PC-9 (cell line): Measurements from ENCODE around the gene BCL2. TPM values are rescaled to one million over a fixed set of nuclear protein-coding genes. Genes with fewer than 3 reads are reported as not detected.

Source experiments
- BruUV-seq: library from RNA; stranded (reverse); fragments of 400-500 nt; replicated peaks from 2 replicates; lab custom pipeline; 2021; lab: Mats Ljungman, UMichigan
- CTCF ChIA-PET: fragments of 300-600 bp; sonication (Branson Sonifier 250); formaldehyde crosslinking; loops from one replicate; lab custom pipeline; 2022; ENCODE audit warnings: antibody characterized with exemption; lab: Charles Lee
- POLR2A ChIA-PET: fragments of 300-600 bp; sonication (Branson Sonifier 250); formaldehyde crosslinking; loops from one replicate; lab custom pipeline; 2022; ENCODE audit warnings: antibody characterized with exemption; ENCODE audit not compliant: unreplicated experiment; lab: Charles Lee
- DNase-seq, 2 experiments: peaks; one replicate each; pipeline versions ENCODE4 v3.0.0 to v3.0.0-alpha.2; 2015 to 2022; ENCODE audit warnings: mixed read lengths in 1 of 2
- H2AFZ ChIP-seq: fragments of 200-600 bp; sonication (generic); 2 replicates; pipeline ENCODE4 v1.8.1; 2017; ENCODE audit warnings: antibody characterized with exemption
- H3F3A ChIP-seq: fragments of 200-600 bp; sonication (generic); 2 replicates; pipeline ENCODE4 v1.8.1; 2017; ENCODE audit warnings: antibody characterized with exemption, mild to moderate bottlenecking, low read depth; ENCODE audit not compliant: insufficient read depth
- H3K27ac ChIP-seq: fragments of 200-600 bp; sonication (generic); 2 replicates; pipeline ENCODE4 v1.6.1; 2016; ENCODE audit warnings: mixed run types
- H3K27me3 ChIP-seq: fragments of 200-600 bp; sonication (generic); 2 replicates; pipeline ENCODE4 v1.6.1; 2016; ENCODE audit warnings: low read depth, mixed run types; ENCODE audit not compliant: insufficient read depth
- H3K36me3 ChIP-seq: fragments of 200-600 bp; sonication (generic); 2 replicates; pipeline ENCODE4 v1.6.1; 2016; ENCODE audit warnings: low read depth, mixed run types
- H3K4me1 ChIP-seq: fragments of 200-600 bp; sonication (generic); replicated peaks from 2 replicates; pipeline ENCODE4 v1.6.1; 2016; ENCODE audit warnings: mixed run types; ENCODE audit not compliant: insufficient read depth
- H3K4me2 ChIP-seq: fragments of 200-600 bp; sonication (generic); 2 replicates; pipeline ENCODE4 v1.6.1; 2017; ENCODE audit warnings: mixed run types
- H3K4me3 ChIP-seq: fragments of 200-600 bp; sonication (generic); 2 replicates; pipeline ENCODE4 v1.6.1; 2016; ENCODE audit warnings: mixed run types
- H3K79me2 ChIP-seq: fragments of 200-600 bp; sonication (generic); 2 replicates; pipeline ENCODE4 v1.6.1; 2017; ENCODE audit warnings: low read depth, mixed run types
- H3K9me2 ChIP-seq: fragments of 200-600 bp; sonication (generic); 2 replicates; pipeline ENCODE4 v1.8.1; 2017; ENCODE audit warnings: mild to moderate bottlenecking; ENCODE audit not compliant: insufficient read depth
- H3K9me3 ChIP-seq: fragments of 200-600 bp; sonication (generic); 2 replicates; pipeline ENCODE4 v1.8.1; 2016; ENCODE audit warnings: low read depth; ENCODE audit not compliant: insufficient read depth
- H4K20me1 ChIP-seq: fragments of 200-600 bp; sonication (generic); 2 replicates; pipeline ENCODE4 v1.8.1; 2017; ENCODE audit not compliant: insufficient read depth
- EZH2 ChIP-seq: fragments of 200-600 bp; sonication (generic); IDR thresholded peaks from 2 replicates; pipeline ENCODE4 v1.8.0; 2017; ENCODE audit warnings: antibody characterized with exemption, low read depth
- intact Hi-C: fragments of 100-400 bp; cut with micrococcal nuclease; formaldehyde crosslinking; loops from one replicate; pipeline ENCODE4 v1.10.0; 2022; ENCODE audit not compliant: unreplicated experiment
- total RNA-seq: library from RNA; stranded (reverse); gene quantifications from 2 replicates; pipeline ENCODE4 v1.2.3, GENCODE V29; 2021
- TF ChIP-seq, protein P1 (sequence below): fragments of 200-600 bp; sonication (generic); conservative IDR thresholded peaks from 2 replicates; pipeline ENCODE4 v1.6.1; 2017; ENCODE audit warnings: mixed run types, antibody characterized with exemption, mild to moderate bottlenecking, moderate library complexity

Gene BCL2
- total RNA-seq, 1 experiment from 2014 or later, result 2.0 TPM

DNA sequence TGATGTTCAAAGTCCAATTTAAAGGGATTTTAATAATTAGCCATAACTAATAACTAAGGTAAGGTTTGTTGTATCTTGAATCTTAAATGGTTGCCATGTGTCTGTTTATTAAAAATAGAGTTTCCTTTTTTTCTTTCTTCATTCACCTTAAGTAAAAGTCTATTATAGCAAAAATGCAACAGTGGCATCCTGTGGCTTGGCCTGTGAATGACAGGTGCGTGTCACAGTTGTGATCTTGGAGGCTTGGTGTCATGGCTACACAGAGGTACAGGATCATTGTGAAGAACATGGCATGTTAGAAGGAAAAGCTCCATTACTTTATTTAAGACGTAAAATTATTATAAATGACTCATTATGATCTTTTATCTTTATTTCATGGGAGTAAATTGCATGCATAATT, 246.1 kb downstream of the BCL2 start:
- ChIA-PET CTCF (no interaction called here), POLR2A (no interaction called here)
- H3K36me3 ChIP-seq, result no peaks in the 10 kb centered on the region
- no peaks in the 10 kb centered on the region for H3K9me2 ChIP-seq
- no peaks in the 10 kb centered on the region for H3K27me3 ChIP-seq
- H3K4me2 ChIP-seq, result no peak overlapping the region
- H3K27ac ChIP-seq, result no peak overlapping the region
- no peak overlapping the region for H3K4me3 ChIP-seq
- intact Hi-C loops, result no loop called here
- DNase-seq, result no peak
- H3K4me1 ChIP-seq, result peaks cover 38% of the 10 kb centered on the region
- TF ChIP-seq EZH2, result no peak
- TF ChIP-seq, protein P1, sequence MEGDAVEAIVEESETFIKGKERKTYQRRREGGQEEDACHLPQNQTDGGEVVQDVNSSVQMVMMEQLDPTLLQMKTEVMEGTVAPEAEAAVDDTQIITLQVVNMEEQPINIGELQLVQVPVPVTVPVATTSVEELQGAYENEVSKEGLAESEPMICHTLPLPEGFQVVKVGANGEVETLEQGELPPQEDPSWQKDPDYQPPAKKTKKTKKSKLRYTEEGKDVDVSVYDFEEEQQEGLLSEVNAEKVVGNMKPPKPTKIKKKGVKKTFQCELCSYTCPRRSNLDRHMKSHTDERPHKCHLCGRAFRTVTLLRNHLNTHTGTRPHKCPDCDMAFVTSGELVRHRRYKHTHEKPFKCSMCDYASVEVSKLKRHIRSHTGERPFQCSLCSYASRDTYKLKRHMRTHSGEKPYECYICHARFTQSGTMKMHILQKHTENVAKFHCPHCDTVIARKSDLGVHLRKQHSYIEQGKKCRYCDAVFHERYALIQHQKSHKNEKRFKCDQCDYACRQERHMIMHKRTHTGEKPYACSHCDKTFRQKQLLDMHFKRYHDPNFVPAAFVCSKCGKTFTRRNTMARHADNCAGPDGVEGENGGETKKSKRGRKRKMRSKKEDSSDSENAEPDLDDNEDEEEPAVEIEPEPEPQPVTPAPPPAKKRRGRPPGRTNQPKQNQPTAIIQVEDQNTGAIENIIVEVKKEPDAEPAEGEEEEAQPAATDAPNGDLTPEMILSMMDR, result no peak
- no peak overlapping the region for H2AFZ ChIP-seq
- H4K20me1 ChIP-seq, result no peaks in the 10 kb centered on the region
- H3F3A ChIP-seq, result peaks cover 35% of the 10 kb centered on the region
- H3K79me2 ChIP-seq, result no peaks in the 10 kb centered on the region
- no TSS peak for BruUV-seq
- no peaks in the 10 kb centered on the region for H3K9me3 ChIP-seq

Other genes with a start within 250 kb of the BCL2 start
- 33.8 and 41.7 TPM in 2 replicates for gene KDSR, start 47.4 kb upstream of the BCL2 start, total RNA-seq
- gene VPS4B, start 102.7 kb upstream of the BCL2 start, total RNA-seq, result 52.4 and 59.7 TPM in 2 replicates
- gene SERPINB5, start 157.2 kb upstream of the BCL2 start, total RNA-seq, result 25.5 and 26.2 TPM in 2 replicates
- not detected in 2 replicates for gene SERPINB12, start 222.6 kb upstream of the BCL2 start, total RNA-seq